Rectal smooth muscle tissue (tissue), 1 donor: ENCODE results near the gene NPEPL1.
A peak's percentile ranks its signal among the peaks of the same experiment; 100 is the strongest.

ENCODE experiments used
- H3K27ac ChIP-seq: one replicate; pipeline ENCODE4 v1.7.0; 2013; ENCODE audit warnings: low read depth, low read length, inconsistent platforms
- H3K27me3 ChIP-seq: one replicate; pipeline ENCODE4 v1.7.0; 2013; ENCODE audit warnings: low read length; ENCODE audit not compliant: control insufficient read depth, insufficient read depth
- H3K36me3 ChIP-seq: one replicate; pipeline ENCODE4 v1.7.0; 2013; ENCODE audit warnings: low read length; ENCODE audit not compliant: control insufficient read depth, insufficient read depth
- H3K4me1 ChIP-seq: one replicate; pipeline ENCODE4 v1.7.0; 2013; ENCODE audit warnings: low read length; ENCODE audit not compliant: control insufficient read depth, insufficient read depth
- H3K4me3 ChIP-seq: one replicate; pipeline ENCODE4 v1.7.0; 2013; ENCODE audit warnings: low read length
- H3K9ac ChIP-seq: one replicate; pipeline ENCODE4 v1.7.0; 2013; ENCODE audit warnings: low read length

The NPEPL1 gene

DNA sequence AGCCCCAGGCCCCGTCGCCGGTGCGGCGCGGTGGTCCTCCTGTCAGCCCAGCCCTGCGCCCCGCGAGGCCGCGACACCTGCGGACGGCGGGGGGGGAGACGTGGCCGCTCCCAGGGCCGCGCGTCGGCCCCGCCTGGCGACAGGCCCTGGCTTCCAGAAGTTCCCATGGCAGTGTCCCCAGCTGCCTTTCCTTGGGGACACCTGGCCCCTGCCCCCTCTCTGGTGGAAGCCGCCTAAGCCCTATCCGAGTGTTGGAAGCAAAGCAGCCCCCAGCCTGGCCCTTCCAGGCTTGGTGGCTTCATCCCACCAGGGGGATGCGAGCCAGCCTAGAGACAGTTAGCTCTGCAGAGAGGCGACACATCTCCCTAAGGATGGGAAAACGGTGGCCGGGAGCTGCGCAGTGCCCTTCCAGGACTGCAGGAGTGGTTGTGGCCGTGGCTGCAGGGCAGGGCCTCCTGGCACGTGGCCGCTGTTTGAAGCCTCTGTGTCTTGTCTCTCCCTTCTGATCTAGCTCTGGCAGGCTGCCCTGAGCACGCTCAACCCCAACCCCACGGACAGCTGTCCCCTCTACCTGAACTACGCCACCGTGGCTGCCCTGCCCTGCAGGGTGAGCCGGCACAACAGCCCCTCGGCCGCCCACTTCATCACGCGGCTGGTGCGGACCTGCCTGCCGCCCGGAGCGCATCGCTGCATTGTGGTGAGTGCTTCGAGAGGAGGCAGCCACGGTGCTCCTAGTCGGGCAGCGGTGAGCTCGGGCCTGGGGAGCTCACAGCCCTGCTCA is 816 bp downstream of the NPEPL1 start:
- peak overlapping the region; percentile 64 for H3K27ac ChIP-seq
- peaks cover 20% of the 10 kb centered on the region for H3K4me1 ChIP-seq
- H3K9ac ChIP-seq, result peak overlapping the region; percentile 56
- H3K4me3 ChIP-seq, result peak overlapping the region; percentile 67
- peaks cover 9% of the 10 kb centered on the region for H3K36me3 ChIP-seq
- no peaks in the 10 kb centered on the region for H3K27me3 ChIP-seq

DNA sequence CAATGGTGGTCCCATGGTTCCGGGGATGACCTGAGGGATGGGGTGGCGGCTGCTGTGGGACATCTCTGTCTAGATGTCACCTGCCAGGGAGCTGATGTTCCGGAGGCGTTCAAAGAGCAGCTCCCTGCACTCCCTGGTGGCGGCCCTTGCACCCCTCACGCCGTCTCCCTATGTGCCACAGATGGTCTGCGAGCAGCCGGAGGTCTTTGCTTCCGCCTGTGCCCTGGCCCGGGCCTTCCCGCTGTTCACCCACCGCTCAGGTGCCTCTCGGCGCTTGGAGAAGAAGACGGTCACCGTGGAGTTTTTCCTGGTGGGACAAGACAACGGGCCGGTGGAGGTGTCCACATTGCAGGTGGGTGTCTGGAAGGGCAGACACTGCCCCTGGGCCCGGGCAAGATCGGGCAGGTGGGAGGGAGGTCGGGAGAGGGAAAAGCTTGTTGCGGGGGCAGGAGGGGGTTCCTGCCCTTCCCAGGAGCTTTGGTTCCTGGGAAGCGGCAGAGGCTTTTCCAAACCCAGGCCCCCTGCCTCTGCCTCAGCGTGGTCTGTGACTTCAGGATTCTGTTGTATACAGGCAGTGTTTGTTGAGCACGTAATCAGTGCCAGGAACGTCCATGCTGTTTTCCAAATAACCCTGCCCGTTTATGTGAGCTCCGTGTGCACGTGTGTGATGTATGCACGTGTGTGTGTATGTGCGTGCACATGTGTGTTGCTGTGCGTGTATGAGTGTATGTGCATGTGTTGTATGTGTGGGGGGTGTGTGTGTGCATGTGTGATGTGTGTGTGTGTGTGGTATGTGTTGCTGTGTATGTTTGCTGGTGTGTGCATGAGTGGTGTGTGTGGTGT is 1.9 kb downstream of the NPEPL1 start:
- no peaks in the 10 kb centered on the region for H3K27me3 ChIP-seq
- no peak overlapping the region for H3K27ac ChIP-seq
- H3K4me1 ChIP-seq, result peaks cover 20% of the 10 kb centered on the region
- no peak overlapping the region for H3K9ac ChIP-seq
- H3K4me3 ChIP-seq, result peak overlapping the region; percentile 24
- peaks cover 9% of the 10 kb centered on the region for H3K36me3 ChIP-seq

DNA sequence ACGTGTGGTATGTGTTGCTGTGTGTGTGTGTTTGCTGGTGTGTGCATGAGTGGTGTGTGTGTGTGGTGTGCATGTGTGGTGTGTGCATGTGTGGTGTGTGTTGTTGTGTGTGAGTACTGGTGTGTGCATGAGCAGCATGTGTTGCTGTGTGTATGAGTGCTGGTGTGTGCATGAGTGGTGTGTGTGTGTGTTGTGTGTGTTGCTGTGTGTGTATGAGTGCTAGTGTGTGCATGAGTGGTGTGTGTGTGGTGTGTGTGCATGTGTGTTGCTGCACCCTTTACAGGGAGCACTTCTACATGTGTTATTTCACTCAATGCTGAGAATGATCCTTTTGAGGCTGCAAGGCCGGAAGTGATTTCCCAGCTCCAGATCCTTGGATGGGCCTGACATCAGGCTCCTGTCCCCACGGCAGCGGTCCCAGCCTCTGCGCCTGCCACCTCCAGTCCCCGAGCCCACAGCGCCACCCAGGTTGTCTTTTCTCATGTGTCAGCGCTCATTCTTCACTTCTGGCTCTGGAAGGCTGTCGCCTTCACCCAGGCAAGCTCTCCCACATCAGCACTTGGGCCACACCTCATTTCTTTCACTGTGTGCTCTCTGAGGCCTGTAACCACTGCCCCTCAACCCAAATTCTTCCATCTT is 2.6 kb downstream of the NPEPL1 start:
- no peak overlapping the region for H3K9ac ChIP-seq
- no peak overlapping the region for H3K27ac ChIP-seq
- H3K4me3 ChIP-seq, result no peak overlapping the region
- peaks cover 9% of the 10 kb centered on the region for H3K36me3 ChIP-seq
- H3K4me1 ChIP-seq, result peaks cover 20% of the 10 kb centered on the region
- no peaks in the 10 kb centered on the region for H3K27me3 ChIP-seq

DNA sequence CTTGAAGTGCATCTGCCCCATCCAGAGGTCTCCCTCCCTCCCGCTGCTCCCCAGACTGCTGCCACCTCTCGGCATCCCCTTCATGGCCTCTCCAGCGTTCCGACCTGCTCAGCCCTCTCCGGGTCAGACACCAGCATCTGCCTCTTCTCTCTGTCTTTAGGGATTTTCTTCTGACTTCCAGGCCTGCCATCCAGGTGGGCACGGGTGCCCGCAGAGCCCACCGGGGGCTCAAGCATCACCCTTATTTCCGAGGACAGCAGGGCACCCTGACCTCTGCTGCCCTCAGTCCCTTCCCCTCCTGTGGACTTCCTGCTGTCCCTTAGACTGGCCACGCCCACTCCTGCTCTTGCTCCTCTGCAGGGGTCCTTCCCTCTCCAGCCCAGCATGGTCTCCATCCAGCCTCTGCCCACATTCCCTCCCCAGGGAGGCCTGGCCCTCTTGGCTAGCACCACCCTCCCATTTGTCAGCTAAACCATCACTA is 3.3 kb downstream of the NPEPL1 start:
- H3K9ac ChIP-seq, result no peak overlapping the region
- no peak overlapping the region for H3K4me3 ChIP-seq
- H3K4me1 ChIP-seq, result peaks cover 13% of the 10 kb centered on the region
- no peaks in the 10 kb centered on the region for H3K27me3 ChIP-seq
- peaks cover 9% of the 10 kb centered on the region for H3K36me3 ChIP-seq
- no peak overlapping the region for H3K27ac ChIP-seq

DNA sequence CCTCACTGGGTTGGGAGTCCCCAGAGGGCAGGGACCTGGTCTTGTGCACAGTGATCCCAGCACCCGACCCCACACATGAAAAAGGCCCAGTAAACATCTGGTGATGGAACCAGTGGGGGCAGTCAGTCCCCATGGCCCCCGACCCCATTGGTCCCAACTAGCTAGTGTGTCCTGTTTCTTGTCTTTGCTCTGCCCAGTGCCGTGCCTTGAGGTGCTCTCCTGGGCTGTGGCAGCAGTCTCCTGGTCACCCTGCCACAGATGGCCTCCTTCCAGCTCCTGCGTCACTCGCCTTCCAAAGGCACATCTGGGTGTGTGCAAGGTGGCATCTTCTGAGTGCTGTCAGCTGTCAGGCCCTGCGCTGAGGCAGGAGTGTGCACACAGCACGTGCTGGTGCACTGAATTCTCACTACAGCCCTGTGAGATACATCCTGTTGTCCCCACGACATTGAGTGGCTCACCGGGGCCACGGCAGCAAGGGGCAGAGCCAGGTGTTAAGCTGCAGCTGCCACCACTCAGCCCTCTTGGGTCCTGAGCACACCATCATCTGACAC is 3.9 kb downstream of the NPEPL1 start:
- peaks cover 12% of the 10 kb centered on the region for H3K4me1 ChIP-seq
- H3K9ac ChIP-seq, result no peak overlapping the region
- H3K27ac ChIP-seq, result no peak overlapping the region
- H3K36me3 ChIP-seq, result peaks cover 9% of the 10 kb centered on the region
- H3K4me3 ChIP-seq, result no peak overlapping the region
- no peaks in the 10 kb centered on the region for H3K27me3 ChIP-seq

DNA sequence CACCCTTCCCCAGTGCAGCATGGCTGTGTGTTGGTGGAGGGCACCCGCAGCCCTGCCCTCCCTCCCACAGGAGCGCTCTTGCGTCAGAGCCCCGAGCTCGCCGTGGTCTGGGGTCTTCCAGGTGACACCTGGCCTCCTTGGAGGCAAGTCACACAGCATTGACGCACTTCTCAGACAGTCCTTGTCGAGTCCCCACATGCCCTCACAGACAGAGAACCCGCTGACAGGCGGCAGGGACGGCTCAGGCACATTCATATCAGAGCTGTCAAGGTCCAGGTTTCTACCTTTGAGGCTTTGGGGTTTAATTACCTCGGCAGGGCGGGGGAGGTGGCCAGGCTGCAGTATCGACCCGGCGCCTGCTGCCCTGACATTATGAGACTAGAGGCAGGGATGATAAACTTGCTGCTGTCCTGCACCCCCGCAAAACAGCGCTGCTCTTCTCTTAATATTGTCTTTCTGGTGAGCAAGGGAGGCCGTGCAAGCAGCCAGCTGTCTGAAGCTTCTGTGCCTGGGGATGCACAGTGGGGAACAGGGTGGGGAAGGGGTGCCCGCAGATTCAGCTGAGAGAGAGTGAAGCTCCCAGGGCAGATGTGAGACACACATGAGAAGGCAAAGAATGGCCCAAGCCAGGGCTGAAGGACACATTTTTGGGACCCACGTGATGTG is 4.7 kb downstream of the NPEPL1 start:
- no peak overlapping the region for H3K4me3 ChIP-seq

DNA sequence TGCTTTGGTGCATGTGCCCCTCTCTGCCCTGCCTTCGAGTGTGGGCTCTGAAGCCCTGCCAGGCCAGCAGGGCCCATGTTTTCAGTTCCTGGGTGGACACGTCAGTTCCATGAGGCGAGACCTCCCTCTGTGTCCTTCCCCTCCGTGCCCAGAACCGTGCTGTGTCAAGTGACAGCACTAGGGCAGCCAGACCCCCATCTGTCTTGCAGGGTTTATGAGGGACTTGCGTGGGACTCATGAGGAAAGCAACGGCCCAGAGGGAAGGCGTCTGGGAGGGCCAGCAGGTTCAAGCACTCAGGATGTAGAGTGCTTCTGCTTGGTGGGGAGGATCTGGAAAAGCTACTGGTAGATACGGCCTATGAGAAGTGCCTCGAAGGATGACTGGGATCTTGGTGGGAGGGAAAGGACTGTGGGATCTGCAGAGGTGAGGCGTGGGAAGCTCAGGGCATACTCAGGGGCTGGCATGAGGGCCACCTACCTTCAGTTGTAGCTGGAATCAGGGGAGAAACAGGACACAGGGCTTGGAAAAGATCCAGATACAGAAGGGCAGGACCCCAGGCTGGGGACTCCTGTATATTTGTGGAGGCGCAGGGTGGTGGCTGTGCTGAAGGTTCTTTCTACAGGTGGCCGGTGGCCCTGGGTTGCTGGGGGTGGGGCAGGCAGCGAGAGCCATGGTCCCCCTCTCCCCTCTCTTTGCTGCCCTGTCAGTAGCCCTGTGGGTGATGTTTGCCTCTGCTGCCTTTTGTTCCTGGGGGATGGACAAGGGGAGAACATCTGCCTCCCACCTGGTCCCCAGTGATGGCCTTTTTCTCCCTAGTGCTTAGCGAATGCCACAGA is 5.5 kb downstream of the NPEPL1 start:
- Histone ChIP-seq H3K27me3 (no peaks in the 10 kb centered on the region), H3K4me3 (no peak overlapping the region), H3K36me3 (peaks cover 10% of the 10 kb centered on the region), H3K4me1 (peaks cover 8% of the 10 kb centered on the region), H3K27ac (no peak overlapping the region), H3K9ac (no peak overlapping the region)

More for the DNA sequence above, 4.7 kb downstream of the NPEPL1 start:
- Histone ChIP-seq H3K27me3 (no peaks in the 10 kb centered on the region), H3K36me3 (peaks cover 9% of the 10 kb centered on the region), H3K27ac (no peak overlapping the region), H3K4me1 (peaks cover 8% of the 10 kb centered on the region), H3K9ac (no peak overlapping the region)

DNA sequence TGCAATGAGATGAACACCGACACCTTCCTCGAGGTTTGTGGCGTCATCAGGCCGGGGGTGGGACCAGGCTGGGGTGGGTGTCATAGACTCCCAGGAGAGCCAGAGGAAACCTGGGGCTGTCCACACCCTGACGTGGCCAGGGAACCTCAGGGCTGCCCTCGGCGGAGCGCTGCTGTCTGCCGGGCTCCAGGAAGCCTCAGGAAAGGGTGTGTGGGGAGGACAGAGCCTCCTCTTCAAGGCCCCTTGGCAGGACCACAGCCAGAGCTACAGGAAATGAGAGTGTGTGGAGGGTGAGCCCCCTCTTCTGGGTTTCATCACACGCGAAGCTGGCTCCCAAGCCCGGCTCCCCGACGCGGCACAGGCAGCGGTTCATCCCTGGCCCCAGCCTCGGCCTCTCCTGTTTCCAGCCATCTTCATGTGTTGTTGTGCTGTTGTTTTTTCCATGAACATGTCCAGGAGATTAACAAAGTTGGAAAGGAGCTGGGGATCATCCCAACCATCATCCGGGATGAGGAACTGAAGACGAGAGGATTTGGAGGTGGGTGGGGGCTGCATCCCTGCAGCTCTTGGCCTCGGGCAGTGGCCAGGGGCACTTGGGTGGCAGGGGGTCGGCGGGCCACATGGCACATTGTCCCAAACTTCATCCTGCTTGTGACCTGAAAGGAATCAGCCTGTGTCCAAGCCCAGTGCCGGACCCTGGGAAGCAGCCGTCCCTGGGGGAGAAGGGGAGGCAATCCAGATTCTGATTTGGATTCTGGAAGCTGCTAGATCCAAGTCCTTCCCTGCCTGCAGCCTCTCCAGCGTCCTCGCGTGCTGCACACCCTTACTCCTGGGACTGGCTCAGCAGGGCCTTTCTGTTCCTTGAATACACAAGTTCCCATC is 6.4 kb downstream of the NPEPL1 start:
- Histone ChIP-seq H3K4me1 (peaks cover under 1% of the 10 kb centered on the region), H3K27me3 (no peaks in the 10 kb centered on the region), H3K4me3 (no peak overlapping the region), H3K9ac (no peak overlapping the region), H3K27ac (no peak overlapping the region), H3K36me3 (peaks cover 17% of the 10 kb centered on the region)

DNA sequence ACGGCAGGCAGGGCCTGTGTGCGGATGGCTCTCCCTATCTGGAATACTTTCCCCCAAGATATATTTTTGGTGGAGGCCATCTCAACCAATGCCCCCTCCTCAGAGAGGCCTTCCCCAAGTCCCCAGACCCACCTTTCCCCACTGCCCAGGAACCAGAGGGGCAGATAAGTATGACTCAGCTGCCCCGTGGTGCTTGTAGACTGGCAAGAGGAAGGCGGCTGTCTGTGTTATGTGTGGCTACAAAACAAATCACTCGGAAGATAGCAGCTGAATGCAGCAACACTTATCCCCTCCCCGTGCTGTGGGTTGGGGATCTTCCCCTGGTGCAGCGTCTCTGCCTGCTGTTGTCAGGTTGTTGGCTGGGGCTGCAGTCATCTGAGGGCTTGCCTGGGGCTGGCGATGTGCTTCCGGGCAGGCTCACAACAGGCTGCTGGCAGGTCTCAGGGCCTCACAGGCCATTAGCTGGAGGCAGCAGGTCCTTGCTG is 7.1 kb downstream of the NPEPL1 start:
- no peak overlapping the region for H3K4me3 ChIP-seq
- no peak overlapping the region for H3K27ac ChIP-seq
- H3K4me1 ChIP-seq, result no peaks in the 10 kb centered on the region
- no peaks in the 10 kb centered on the region for H3K27me3 ChIP-seq
- peaks cover 17% of the 10 kb centered on the region for H3K36me3 ChIP-seq
- no peak overlapping the region for H3K9ac ChIP-seq

DNA sequence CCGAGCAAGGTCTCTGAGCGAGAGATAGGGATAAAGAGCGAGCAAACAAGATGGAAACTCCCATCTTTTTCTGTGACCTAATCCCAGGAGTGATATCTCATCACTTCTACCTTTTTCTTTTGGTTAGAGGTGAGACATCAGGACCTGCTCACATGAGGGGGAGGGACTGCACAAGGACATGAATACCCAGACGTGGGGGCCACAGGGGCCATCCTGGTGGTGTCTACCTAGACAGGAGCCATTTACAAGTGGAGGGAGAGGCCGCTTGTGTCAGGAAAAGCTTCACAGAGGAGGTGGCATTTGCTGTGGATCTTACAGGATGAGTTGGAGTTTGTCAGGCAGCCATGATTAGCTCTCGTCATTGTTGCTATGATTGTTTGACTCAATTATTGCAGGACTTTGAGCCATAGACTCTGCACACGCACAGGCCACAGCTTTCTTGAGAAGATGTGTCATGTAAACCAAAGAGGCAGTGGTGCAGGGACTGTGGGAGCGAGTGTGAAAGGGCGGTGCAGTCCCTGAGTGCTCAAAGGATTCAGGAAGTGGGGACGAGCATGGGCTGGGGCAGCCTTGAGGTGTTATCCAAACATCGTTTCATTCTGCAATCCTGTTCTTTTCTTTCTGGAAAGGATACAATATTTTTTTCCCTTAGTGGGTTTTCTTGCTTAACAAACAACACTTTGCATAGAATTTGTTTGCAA is 7.7 kb downstream of the NPEPL1 start:
- no peak overlapping the region for H3K27ac ChIP-seq
- H3K4me1 ChIP-seq, result no peaks in the 10 kb centered on the region
- H3K4me3 ChIP-seq, result no peak overlapping the region
- H3K27me3 ChIP-seq, result no peaks in the 10 kb centered on the region
- no peak overlapping the region for H3K9ac ChIP-seq
- peaks cover 14% of the 10 kb centered on the region for H3K36me3 ChIP-seq
